Prostate gland (tissue), 2 donors: Measurements from ENCODE around the gene ERMP1.

Source experiments
- CTCF ChIP-seq, 4 experiments: fragments of 200-600 bp in 2 of 4; fragments of 450-650 bp in 2 of 4; sonication (generic) in 2 of 4; IDR thresholded peaks; 1 replicate in 3 of 4; 2 replicates in 1 of 4; pipeline ENCODE4 v1.5.1; 2016 to 2019; ENCODE audit warnings: antibody characterized with exemption in 4 of 4, mild to moderate bottlenecking in 2 of 4, moderate library complexity in 2 of 4
- POLR2A ChIP-seq: fragments of 450-650 bp; IDR thresholded peaks from one replicate; pipeline ENCODE4 v1.6.1; 2016; ENCODE audit warnings: antibody characterized with exemption, mild to moderate bottlenecking

DNA sequence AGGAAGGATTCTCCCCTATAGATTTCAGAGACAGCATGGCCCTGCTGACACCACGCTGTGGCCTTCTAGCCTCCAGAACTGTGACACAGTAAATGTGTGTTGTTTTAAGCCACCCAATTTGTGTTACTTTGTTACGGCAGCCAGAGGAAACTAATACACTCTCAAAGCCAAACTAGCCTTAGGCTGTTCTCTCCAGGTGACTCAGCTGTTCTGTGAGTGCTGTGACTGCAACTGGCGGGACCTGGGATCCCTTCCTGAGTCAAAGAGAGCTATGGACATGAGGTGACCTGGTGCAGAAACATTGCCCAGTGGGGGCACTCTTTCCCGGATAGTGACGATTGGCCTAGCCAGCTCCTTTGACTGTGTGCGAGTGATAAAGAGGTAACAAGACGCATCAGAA is 43.8 kb upstream of the ERMP1 start:
- TF ChIP-seq CTCF (IDR thresholded peaks at IDR 0.05), result no peak
- TF ChIP-seq POLR2A, result no peak
